Sigmoid colon (tissue), 4 donors: Measurements from ENCODE around the gene CYSLTR2.

Experiments
- CTCF ChIP-seq, 4 experiments: fragments of 450-650 bp in 3 of 4; fragments of 200-600 bp in 1 of 4; IDR thresholded peaks; one replicate each; pipeline ENCODE4 v1.5.1; 2016 to 2019; ENCODE audit warnings: antibody characterized with exemption in 4 of 4, mild to moderate bottlenecking in 3 of 4, moderate library complexity in 2 of 4
- EP300 ChIP-seq, 4 donors: sonication (generic); formaldehyde crosslinking; IDR thresholded peaks; one replicate each; pipeline ENCODE4 v1.6.1; 2017; ENCODE audit warnings: antibody characterized with exemption in 4 of 4
- POLR2A ChIP-seq, 2 donors: fragments of 450-650 bp; IDR thresholded peaks; one replicate each; pipeline ENCODE4 v1.6.1; 2016; ENCODE audit warnings: antibody characterized with exemption in 2 of 2, mild to moderate bottlenecking in 2 of 2, moderate library complexity in 2 of 2
- POLR2AphosphoS5 ChIP-seq, 4 donors: sonication (generic); formaldehyde crosslinking; IDR thresholded peaks; one replicate each; pipeline ENCODE4 v1.6.1; 2017; ENCODE audit warnings: antibody characterized with exemption in 4 of 4

DNA sequence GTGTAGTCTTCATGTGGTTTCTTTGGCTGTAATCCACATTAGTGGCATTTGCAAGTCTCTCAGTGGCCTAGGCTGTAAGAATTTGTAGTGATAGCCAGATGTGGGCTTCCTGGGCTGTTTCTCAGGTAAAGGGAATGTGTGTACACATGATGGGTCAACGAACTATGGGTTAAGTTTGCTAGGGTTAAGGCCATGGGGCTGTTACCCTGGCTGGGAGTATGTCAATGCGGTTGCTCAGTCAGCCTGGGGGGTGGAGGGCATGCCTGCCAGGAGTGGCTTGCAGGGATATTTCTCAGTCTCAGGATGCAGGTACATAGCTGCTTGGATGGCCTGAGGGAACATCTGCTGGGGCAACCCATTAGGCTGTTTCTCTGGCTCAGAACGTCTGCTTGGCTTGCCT lies 13.4 kb downstream of the CYSLTR2 start:
- TF ChIP-seq POLR2A (IDR thresholded peaks at IDR 0.05) (no peak), CTCF (IDR thresholded peaks at IDR 0.05) (no peak), POLR2AphosphoS5 (IDR thresholded peaks at IDR 0.05) (no peak), EP300 (IDR thresholded peaks at IDR 0.05) (no peak)
